Osteoblast (primary cell): Measurements from ENCODE around the gene SLC51B. TPM values are rescaled to one million over a fixed set of nuclear protein-coding genes. Genes with fewer than 3 reads are reported as not detected.

ENCODE experiments used
- DNase-seq: peaks from one replicate; pipeline ENCODE4 v3.0.0; 2011; ENCODE audit warnings: low spot score, mixed read lengths; ENCODE audit not compliant: insufficient read length; ENCODE audit errors: missing footprints
- H2AFZ ChIP-seq: 2 replicates; pipeline ENCODE4 v1.6.0; 2011; ENCODE audit warnings: mild to moderate bottlenecking, low read length
- H3K27ac ChIP-seq: 2 replicates; pipeline ENCODE4 v1.5.1; 2011; ENCODE audit warnings: mild to moderate bottlenecking, low read depth, low read length, moderate library complexity
- H3K27me3 ChIP-seq: 2 replicates; pipeline ENCODE4 v1.6.0; 2012; ENCODE audit warnings: mild to moderate bottlenecking, control low read depth, inconsistent platforms, low read length, moderate library complexity; ENCODE audit not compliant: insufficient read depth
- H3K36me3 ChIP-seq: 2 replicates; pipeline ENCODE4 v1.5.1; 2011; ENCODE audit warnings: mild to moderate bottlenecking, low read length, control low read depth, moderate library complexity; ENCODE audit not compliant: insufficient read depth
- H3K4me1 ChIP-seq: 2 replicates; pipeline ENCODE4 v1.5.1; 2011; ENCODE audit warnings: mild to moderate bottlenecking, low read length, control low read depth, moderate library complexity; ENCODE audit not compliant: insufficient read depth
- H3K4me2 ChIP-seq: 2 replicates; pipeline ENCODE4 v1.6.0; 2011; ENCODE audit warnings: mild to moderate bottlenecking, low read length; ENCODE audit not compliant: insufficient read depth
- H3K4me3 ChIP-seq: fragments of 200-600 bp; sonication (generic); 3 replicates; pipeline ENCODE4 v1.5.1; 2012; ENCODE audit warnings: mild to moderate bottlenecking, low read length, inconsistent platforms; ENCODE audit not compliant: insufficient read depth
- H3K79me2 ChIP-seq: 2 replicates; pipeline ENCODE4 v1.6.0; 2012; ENCODE audit warnings: mild to moderate bottlenecking, low read length, control low read depth, inconsistent platforms; ENCODE audit not compliant: insufficient read depth
- H3K9me3 ChIP-seq: 2 replicates; pipeline ENCODE4 v1.5.1; 2011; ENCODE audit warnings: low read depth, low read length, control low read depth
- H4K20me1 ChIP-seq: 2 replicates; pipeline ENCODE4 v1.6.0; 2012; ENCODE audit warnings: mild to moderate bottlenecking, low read length, control low read depth; ENCODE audit not compliant: insufficient read depth
- total RNA-seq: library from RNA; depleted of rRNA; stranded (reverse); fragments of >200 nt; gene quantifications from 2 replicates; pipeline ENCODE4 v1.2.3, GENCODE V29; 2012
- TF ChIP-seq, protein P1 (sequence below): IDR thresholded peaks from 2 replicates; pipeline ENCODE4 v1.5.1; 2011; ENCODE audit warnings: mild to moderate bottlenecking, low read depth, low read length, moderate library complexity; ENCODE audit errors: extremely low read depth

Gene SLC51B
- total RNA-seq, 1 donor = not detected

- Histone ChIP-seq H3K79me2 (no peaks in the 10 kb centered on the region), H3K9me3 (no peaks in the 10 kb centered on the region), H3K4me2 (no peak within 1 kb of the TSS), H2AFZ (no peak within 1 kb of the TSS), H3K27ac (no peak within 1 kb of the TSS), H3K4me3 (no peak within 1 kb of the TSS), H3K27me3 (peaks cover 6% of the 10 kb centered on the region), H3K4me1 (peaks cover 8% of the 10 kb centered on the region), H3K36me3 (no peaks in the 10 kb centered on the region), H4K20me1 (no peaks in the 10 kb centered on the region)
- DNase-seq = no peak
- TF ChIP-seq, protein P1, sequence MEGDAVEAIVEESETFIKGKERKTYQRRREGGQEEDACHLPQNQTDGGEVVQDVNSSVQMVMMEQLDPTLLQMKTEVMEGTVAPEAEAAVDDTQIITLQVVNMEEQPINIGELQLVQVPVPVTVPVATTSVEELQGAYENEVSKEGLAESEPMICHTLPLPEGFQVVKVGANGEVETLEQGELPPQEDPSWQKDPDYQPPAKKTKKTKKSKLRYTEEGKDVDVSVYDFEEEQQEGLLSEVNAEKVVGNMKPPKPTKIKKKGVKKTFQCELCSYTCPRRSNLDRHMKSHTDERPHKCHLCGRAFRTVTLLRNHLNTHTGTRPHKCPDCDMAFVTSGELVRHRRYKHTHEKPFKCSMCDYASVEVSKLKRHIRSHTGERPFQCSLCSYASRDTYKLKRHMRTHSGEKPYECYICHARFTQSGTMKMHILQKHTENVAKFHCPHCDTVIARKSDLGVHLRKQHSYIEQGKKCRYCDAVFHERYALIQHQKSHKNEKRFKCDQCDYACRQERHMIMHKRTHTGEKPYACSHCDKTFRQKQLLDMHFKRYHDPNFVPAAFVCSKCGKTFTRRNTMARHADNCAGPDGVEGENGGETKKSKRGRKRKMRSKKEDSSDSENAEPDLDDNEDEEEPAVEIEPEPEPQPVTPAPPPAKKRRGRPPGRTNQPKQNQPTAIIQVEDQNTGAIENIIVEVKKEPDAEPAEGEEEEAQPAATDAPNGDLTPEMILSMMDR = no peak
Measured at GRCh38 chr15:65076486-65077290, 31.5 kb downstream of the SLC51B start, which contains the start of gene KBTBD13. KBTBD13 (plus strand) TSS chr15:65076746; CDS start chr15:65076816, 70 bp downstream.

GRCh38 chr15:65077291-65077980, 32.2 kb downstream of the SLC51B start:
- H3K4me2 ChIP-seq = no peak overlapping the region
- H4K20me1 ChIP-seq = no peaks in the 10 kb centered on the region
- no peak for DNase-seq
- H3K4me3 ChIP-seq = no peak overlapping the region
- H3K36me3 ChIP-seq = no peaks in the 10 kb centered on the region
- H3K27ac ChIP-seq = no peak overlapping the region
- no peak overlapping the region for H2AFZ ChIP-seq
- peaks cover under 1% of the 10 kb centered on the region for H3K4me1 ChIP-seq
- H3K79me2 ChIP-seq = no peaks in the 10 kb centered on the region
- H3K27me3 ChIP-seq = peaks cover 12% of the 10 kb centered on the region
- TF ChIP-seq, protein P1 = no peak
- H3K9me3 ChIP-seq = no peaks in the 10 kb centered on the region

DNA sequence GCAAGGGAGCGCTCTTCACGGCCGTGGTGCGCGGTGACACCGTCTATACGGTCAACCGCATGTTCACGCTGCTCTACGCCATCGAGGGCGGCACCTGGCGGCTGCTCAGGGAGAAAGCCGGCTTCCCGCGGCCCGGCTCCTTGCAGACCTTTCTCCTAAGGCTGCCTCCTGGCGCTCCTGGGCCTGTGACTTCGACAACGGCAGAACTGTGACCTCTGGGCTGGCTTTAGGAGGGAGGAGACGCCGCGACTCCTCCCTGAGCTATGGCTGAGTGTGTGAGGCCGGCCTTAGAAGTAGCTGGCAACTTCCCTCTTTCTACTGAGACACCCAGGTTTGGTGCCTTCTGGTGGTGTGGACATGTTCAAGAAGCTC, 32.8 kb downstream of the SLC51B start:
- Histone ChIP-seq H3K79me2 (no peaks in the 10 kb centered on the region), H4K20me1 (no peaks in the 10 kb centered on the region), H3K4me3 (no peak overlapping the region), H3K27ac (no peak overlapping the region), H3K27me3 (peaks cover 12% of the 10 kb centered on the region), H2AFZ (peak overlapping the region; percentile 14), H3K4me2 (no peak overlapping the region), H3K36me3 (no peaks in the 10 kb centered on the region), H3K4me1 (no peaks in the 10 kb centered on the region), H3K9me3 (no peaks in the 10 kb centered on the region)
- DNase-seq = peak; percentile 97
- TF ChIP-seq, protein P1 = peak; percentile 47

DNA sequence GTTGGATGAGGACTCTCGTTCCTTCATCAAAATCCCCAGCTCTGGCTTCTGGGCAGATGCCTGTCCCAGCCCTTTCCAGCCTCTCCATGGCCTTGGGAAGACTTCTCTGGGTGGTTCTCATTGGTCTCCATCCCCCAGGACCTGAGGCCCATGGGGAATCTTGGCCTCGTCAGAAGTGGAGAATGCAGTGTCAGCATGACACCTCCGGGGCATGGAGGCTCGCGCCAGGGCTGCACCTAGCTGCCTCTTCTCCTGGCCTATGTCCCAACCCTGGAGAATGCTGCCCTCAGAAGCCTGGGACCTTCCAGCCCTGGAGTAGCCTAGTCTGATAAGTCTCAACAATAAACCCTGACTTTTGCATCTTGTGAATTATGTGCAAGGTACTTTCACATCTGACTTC, 34.4 kb downstream of the SLC51B start:
- TF ChIP-seq, protein P1 = no peak
- H3K4me3 ChIP-seq = no peak overlapping the region
- no peak overlapping the region for H3K27ac ChIP-seq
- H3K36me3 ChIP-seq = no peaks in the 10 kb centered on the region
- peaks cover 25% of the 10 kb centered on the region for H3K27me3 ChIP-seq
- H3K4me2 ChIP-seq = no peak overlapping the region
- H4K20me1 ChIP-seq = no peaks in the 10 kb centered on the region
- no peaks in the 10 kb centered on the region for H3K79me2 ChIP-seq
- DNase-seq = no peak
- no peak overlapping the region for H2AFZ ChIP-seq
- no peaks in the 10 kb centered on the region for H3K4me1 ChIP-seq
- no peaks in the 10 kb centered on the region for H3K9me3 ChIP-seq
